SK-N-SH (cell line): ENCODE data around the gene FASTK. TPM values are rescaled to one million over a fixed set of nuclear protein-coding genes. Genes with fewer than 3 reads are reported as not detected.

Experiments used
- CTCF ChIA-PET: fragments of 300-600, 350-600 bp; formaldehyde crosslinking; extraction: SDS; loops from one replicate; lab custom pipeline; 2021; lab: Yijun Ruan, JAX
- POLR2A ChIA-PET: fragments of 350-600 bp; sonication (Branson Sonifier 250); formaldehyde crosslinking; extraction: SDS; loops from one replicate; lab custom pipeline; 2020; ENCODE audit warnings: antibody characterized with exemption, inconsistent platforms; lab: Yijun Ruan, JAX
- DNase-seq: peaks from one replicate; pipeline ENCODE4 v3.0.0; 2012
- H2AFZ ChIP-seq: fragments of 200-600 bp; sonication (generic); 2 replicates; pipeline ENCODE4 v1.8.1; 2016; ENCODE audit warnings: antibody characterized with exemption, mild to moderate bottlenecking, low read depth
- H3F3A ChIP-seq: fragments of 200-600 bp; sonication (generic); replicated peaks from 2 replicates; pipeline ENCODE3; 2016; ENCODE audit warnings: antibody characterized with exemption, mild to moderate bottlenecking; ENCODE audit not compliant: insufficient read depth
- H3K27ac ChIP-seq, 2 experiments: fragments of 200-500 bp in 1 of 2; fragments of 200-600 bp in 1 of 2; sonication (Bioruptor generic) in 1 of 2; sonication (generic), shearing (Covaris generic) in 1 of 2; 2 replicates each; pipeline versions ENCODE4 v1.5.1 to v1.6.1; 2014 to 2016; ENCODE audit warnings: low read depth in 2 of 2, inconsistent platforms in 1 of 2, low read length in 1 of 2, mild to moderate bottlenecking in 1 of 2, mixed read lengths in 1 of 2
- H3K27me3 ChIP-seq: fragments of 200-600 bp; sonication (generic), shearing (Covaris generic); 2 replicates; pipeline ENCODE4 v1.6.1; 2016; ENCODE audit warnings: mixed run types; ENCODE audit not compliant: insufficient read depth
- H3K36me3 ChIP-seq, 2 experiments: fragments of 200-500 bp in 1 of 2; fragments of 200-600 bp in 1 of 2; sonication (Bioruptor generic) in 1 of 2; sonication (generic) in 1 of 2; replicated peaks in 1 of 2; 2 replicates each; pipeline versions ENCODE3 to v1.5.1; 2014 to 2016; ENCODE audit warnings: low read length in 1 of 2, mild to moderate bottlenecking in 1 of 2; ENCODE audit not compliant: insufficient read depth in 2 of 2, control insufficient read depth in 1 of 2
- H3K4me1 ChIP-seq, 2 experiments: fragments of 200-500 bp in 1 of 2; fragments of 200-600 bp in 1 of 2; sonication (Bioruptor generic) in 1 of 2; sonication (generic), shearing (Covaris generic) in 1 of 2; 2 replicates each; pipeline versions ENCODE4 v1.5.1 to v1.6.1; 2014 to 2016; ENCODE audit warnings: low read depth in 1 of 2, low read length in 1 of 2, mixed run types in 1 of 2; ENCODE audit not compliant: insufficient read depth in 2 of 2, control insufficient read depth in 1 of 2
- H3K4me2 ChIP-seq: fragments of 200-600 bp; sonication (generic), shearing (Covaris generic); 2 replicates; pipeline ENCODE4 v1.6.1; 2017; ENCODE audit warnings: mixed run types
- H3K4me3 ChIP-seq, 2 experiments: fragments of 200-500 bp in 1 of 2; fragments of 200-600 bp in 1 of 2; sonication (Bioruptor generic) in 1 of 2; sonication (generic), shearing (Covaris generic) in 1 of 2; 2 replicates each; pipeline versions ENCODE4 v1.5.1 to v1.8.1; 2014 to 2016; ENCODE audit warnings: low read depth in 2 of 2, inconsistent platforms in 1 of 2, low read length in 1 of 2, mild to moderate bottlenecking in 1 of 2, mixed read lengths in 1 of 2, moderate library complexity in 1 of 2
- H3K79me2 ChIP-seq: fragments of 200-600 bp; sonication (generic); 2 replicates; pipeline ENCODE4 v1.8.1; 2017; ENCODE audit warnings: mild to moderate bottlenecking; ENCODE audit not compliant: insufficient read depth
- H3K9ac ChIP-seq: fragments of 200-600 bp; sonication (generic); 2 replicates; pipeline ENCODE4 v1.6.1; 2017; ENCODE audit warnings: mixed run types
- H3K9me2 ChIP-seq: fragments of 200-600 bp; sonication (generic); 2 replicates; pipeline ENCODE4 v1.6.1; 2017; ENCODE audit warnings: mixed run types
- H3K9me3 ChIP-seq: fragments of 200-600 bp; sonication (generic); 2 replicates; pipeline ENCODE4 v1.6.1; 2017; ENCODE audit warnings: mixed run types, mild to moderate bottlenecking, moderate library complexity
- H4K20me1 ChIP-seq: fragments of 200-600 bp; sonication (generic); 2 replicates; pipeline ENCODE4 v1.6.1; 2017; ENCODE audit warnings: mild to moderate bottlenecking, mixed run types; ENCODE audit not compliant: insufficient read depth
- ELF1 ChIP-seq: IDR thresholded peaks from 2 replicates; pipeline ENCODE4 v1.4.0; 2012
- EP300 ChIP-seq, 2 experiments: IDR thresholded peaks; 2 replicates each; pipeline versions ENCODE4 v1.4.0 to v1.6.1; 2012; ENCODE audit warnings: borderline replicate concordance in 1 of 2, low read depth in 1 of 2, low read length in 1 of 2
- FOXJ3 ChIP-seq: sonication (generic); formaldehyde crosslinking; IDR thresholded peaks from 2 replicates; pipeline ENCODE4 v1.5.1; 2020; ENCODE audit warnings: mild to moderate bottlenecking, missing genetic modification reagents
- GATA2 ChIP-seq: sonication (generic); formaldehyde crosslinking; IDR thresholded peaks from 2 replicates; pipeline ENCODE4 v1.5.0; 2020; ENCODE audit warnings: mild to moderate bottlenecking, missing genetic modification reagents
- IRF3 ChIP-seq: fragments of 150-350 bp; IDR thresholded peaks from 2 replicates; pipeline ENCODE4 v1.6.1; 2016; ENCODE audit warnings: mild to moderate bottlenecking, low read depth, low read length
- MEF2A ChIP-seq: IDR thresholded peaks from 2 replicates; pipeline ENCODE4 v1.4.0; 2012; ENCODE audit warnings: low read depth, borderline replicate concordance
- NFIC ChIP-seq: IDR thresholded peaks from 2 replicates; pipeline ENCODE4 v1.4.0; 2012; ENCODE audit warnings: borderline replicate concordance
- POLR2AphosphoS5 ChIP-seq: IDR thresholded peaks from 2 replicates; pipeline ENCODE4 v1.6.1; 2012; ENCODE audit warnings: low read depth, low read length
- RCOR1 ChIP-seq: fragments of 150-350 bp; IDR thresholded peaks from 2 replicates; pipeline ENCODE4 v1.6.1; 2017; ENCODE audit warnings: antibody characterized with exemption, low read length
- SMC3 ChIP-seq: IDR thresholded peaks from 2 replicates; pipeline ENCODE4 v1.6.1; 2012; ENCODE audit warnings: low read depth, low read length, improper control_type of control experiment
- WGBS: methylation state at CpG from one replicate; pipeline ENCODE4 v1.1.6; 2017; ENCODE audit warnings: low lambda C conversion rate; 5-methylcytosine and 5-hydroxymethylcytosine counted together
- polyA plus RNA-seq, 3 experiments: library from polyadenylated mRNA; depleted of rRNA; stranded (reverse); fragments of >200 nt; gene quantifications; 2 replicates each; pipeline ENCODE4 v1.2.3, GENCODE V29; 2012
- TF ChIP-seq, protein P1 (sequence below): fragments of 200-600 bp; sonication (generic); IDR thresholded peaks from 2 replicates; pipeline ENCODE4 v1.6.1; 2017; ENCODE audit warnings: antibody characterized with exemption, mild to moderate bottlenecking, moderate library complexity
- TF ChIP-seq, protein P2 (sequence below): IDR thresholded peaks from 2 replicates; pipeline ENCODE4; 2012
- TF ChIP-seq, protein P3 (sequence below): IDR thresholded peaks from 2 replicates; pipeline ENCODE4 v1.6.1; 2012; ENCODE audit warnings: mild to moderate bottlenecking, low read depth, low read length, moderate library complexity

FASTK gene
- polyA plus RNA-seq, 1 of the 3 experiments (the other 2 are of a cell fraction), result 125 TPM

GRCh38 chr7:151077705-151078232 lies 2.8 kb downstream of the FASTK start (continued):
- TF ChIP-seq, protein P1, sequence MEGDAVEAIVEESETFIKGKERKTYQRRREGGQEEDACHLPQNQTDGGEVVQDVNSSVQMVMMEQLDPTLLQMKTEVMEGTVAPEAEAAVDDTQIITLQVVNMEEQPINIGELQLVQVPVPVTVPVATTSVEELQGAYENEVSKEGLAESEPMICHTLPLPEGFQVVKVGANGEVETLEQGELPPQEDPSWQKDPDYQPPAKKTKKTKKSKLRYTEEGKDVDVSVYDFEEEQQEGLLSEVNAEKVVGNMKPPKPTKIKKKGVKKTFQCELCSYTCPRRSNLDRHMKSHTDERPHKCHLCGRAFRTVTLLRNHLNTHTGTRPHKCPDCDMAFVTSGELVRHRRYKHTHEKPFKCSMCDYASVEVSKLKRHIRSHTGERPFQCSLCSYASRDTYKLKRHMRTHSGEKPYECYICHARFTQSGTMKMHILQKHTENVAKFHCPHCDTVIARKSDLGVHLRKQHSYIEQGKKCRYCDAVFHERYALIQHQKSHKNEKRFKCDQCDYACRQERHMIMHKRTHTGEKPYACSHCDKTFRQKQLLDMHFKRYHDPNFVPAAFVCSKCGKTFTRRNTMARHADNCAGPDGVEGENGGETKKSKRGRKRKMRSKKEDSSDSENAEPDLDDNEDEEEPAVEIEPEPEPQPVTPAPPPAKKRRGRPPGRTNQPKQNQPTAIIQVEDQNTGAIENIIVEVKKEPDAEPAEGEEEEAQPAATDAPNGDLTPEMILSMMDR, result no peak
- TF ChIP-seq EP300 (IDR thresholded peaks at IDR 0.05; ENCODE audit: borderline replicate concordance in 1 of 2, low read depth in 1 of 2, low read length in 1 of 2), result no peak
- TF ChIP-seq IRF3, result no peak
- no peak for TF ChIP-seq POLR2AphosphoS5
- TF ChIP-seq, protein P2, sequence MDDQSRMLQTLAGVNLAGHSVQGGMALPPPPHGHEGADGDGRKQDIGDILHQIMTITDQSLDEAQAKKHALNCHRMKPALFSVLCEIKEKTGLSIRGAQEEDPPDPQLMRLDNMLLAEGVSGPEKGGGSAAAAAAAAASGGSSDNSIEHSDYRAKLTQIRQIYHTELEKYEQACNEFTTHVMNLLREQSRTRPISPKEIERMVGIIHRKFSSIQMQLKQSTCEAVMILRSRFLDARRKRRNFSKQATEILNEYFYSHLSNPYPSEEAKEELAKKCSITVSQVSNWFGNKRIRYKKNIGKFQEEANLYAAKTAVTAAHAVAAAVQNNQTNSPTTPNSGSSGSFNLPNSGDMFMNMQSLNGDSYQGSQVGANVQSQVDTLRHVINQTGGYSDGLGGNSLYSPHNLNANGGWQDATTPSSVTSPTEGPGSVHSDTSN, result no peak
- no peak for TF ChIP-seq SMC3
- no peak for TF ChIP-seq NFIC
- TF ChIP-seq, all 33 proteins: peak for 0

DNA sequence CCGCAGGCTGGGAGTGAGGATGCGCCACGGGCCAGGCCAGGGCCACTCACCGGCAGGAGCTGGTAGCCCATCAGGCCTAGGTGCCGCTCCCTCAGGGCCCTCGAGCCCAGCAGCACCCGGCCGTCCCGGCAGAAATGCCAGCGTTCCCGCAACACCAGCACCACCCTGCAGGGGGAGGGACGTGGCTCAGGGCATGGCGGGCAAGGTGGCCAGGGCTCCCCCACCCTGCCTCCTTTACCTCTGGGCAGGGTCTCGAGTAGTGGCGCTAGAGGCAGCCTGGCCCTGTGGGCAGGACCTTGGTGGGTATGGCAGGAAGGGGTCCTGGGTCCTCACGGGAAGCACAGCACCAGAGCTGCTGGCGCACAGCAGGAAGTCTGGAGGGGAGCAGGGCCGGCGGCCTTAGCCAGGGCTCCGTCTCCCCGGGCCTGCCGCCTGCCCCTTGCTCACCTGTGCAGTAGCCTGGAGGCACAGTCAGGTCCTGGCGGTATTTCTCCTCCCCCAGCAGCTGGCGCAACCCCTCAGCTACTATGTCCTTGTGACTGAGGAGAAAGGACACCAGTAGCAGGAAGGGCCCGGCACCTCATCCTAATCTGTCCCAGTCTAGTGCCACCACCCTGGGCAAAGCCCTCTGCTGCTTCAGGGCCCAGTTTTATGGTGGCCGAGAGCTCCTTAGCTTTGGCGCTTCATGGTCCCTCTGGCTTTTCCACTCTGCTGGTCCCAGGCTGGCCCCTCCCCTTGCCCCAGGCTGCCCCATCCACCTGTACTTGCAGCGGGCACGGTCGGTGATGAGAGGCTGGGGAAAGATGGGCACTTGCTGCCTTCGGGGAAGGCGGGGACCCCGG lies 3.5 kb downstream of the FASTK start:
- DNase-seq, result peak; percentile 85
- CTCF ChIA-PET, result interaction anchor here (0.9 to 21.3 kb wide), 12 partner anchors 8 to 655 kb away, joined by 3 to 474 read pairs (median 4); partner anchors contain the start of genes CDK5, GBX1 and SLC4A2
- H3K9me3 ChIP-seq, result no peaks in the 10 kb centered on the region
- H3K4me2 ChIP-seq, result no peak overlapping the region
- H3K9ac ChIP-seq, result no peak overlapping the region
- no peak for TF ChIP-seq RCOR1
- peak; percentile 25 for TF ChIP-seq SMC3
- TF ChIP-seq GATA2, result no peak
- TF ChIP-seq ELF1, result no peak
- TF ChIP-seq, protein P1, result peak; percentile 57
- TF ChIP-seq IRF3, result no peak
- peak; percentile 61; the same call in 1 of the 2 replicates for TF ChIP-seq POLR2AphosphoS5
- no peak for TF ChIP-seq MEF2A
- TF ChIP-seq FOXJ3 (CRISPR knock-in tag), result 0 out of 2 replicates have a peak, but pooled peaks have one; percentile 19
- TF ChIP-seq, protein P3, sequence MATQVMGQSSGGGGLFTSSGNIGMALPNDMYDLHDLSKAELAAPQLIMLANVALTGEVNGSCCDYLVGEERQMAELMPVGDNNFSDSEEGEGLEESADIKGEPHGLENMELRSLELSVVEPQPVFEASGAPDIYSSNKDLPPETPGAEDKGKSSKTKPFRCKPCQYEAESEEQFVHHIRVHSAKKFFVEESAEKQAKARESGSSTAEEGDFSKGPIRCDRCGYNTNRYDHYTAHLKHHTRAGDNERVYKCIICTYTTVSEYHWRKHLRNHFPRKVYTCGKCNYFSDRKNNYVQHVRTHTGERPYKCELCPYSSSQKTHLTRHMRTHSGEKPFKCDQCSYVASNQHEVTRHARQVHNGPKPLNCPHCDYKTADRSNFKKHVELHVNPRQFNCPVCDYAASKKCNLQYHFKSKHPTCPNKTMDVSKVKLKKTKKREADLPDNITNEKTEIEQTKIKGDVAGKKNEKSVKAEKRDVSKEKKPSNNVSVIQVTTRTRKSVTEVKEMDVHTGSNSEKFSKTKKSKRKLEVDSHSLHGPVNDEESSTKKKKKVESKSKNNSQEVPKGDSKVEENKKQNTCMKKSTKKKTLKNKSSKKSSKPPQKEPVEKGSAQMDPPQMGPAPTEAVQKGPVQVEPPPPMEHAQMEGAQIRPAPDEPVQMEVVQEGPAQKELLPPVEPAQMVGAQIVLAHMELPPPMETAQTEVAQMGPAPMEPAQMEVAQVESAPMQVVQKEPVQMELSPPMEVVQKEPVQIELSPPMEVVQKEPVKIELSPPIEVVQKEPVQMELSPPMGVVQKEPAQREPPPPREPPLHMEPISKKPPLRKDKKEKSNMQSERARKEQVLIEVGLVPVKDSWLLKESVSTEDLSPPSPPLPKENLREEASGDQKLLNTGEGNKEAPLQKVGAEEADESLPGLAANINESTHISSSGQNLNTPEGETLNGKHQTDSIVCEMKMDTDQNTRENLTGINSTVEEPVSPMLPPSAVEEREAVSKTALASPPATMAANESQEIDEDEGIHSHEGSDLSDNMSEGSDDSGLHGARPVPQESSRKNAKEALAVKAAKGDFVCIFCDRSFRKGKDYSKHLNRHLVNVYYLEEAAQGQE, result no peak
- peaks cover 32 to 71% of the 10 kb centered on the region in 2 experiments for H3K36me3 ChIP-seq
- peaks cover 41% of the 10 kb centered on the region for H3K79me2 ChIP-seq
- no peaks in the 10 kb centered on the region for H3K9me2 ChIP-seq
- no peaks in the 10 kb centered on the region for H3K27me3 ChIP-seq
- no peak overlapping the region for H3K4me3 ChIP-seq
- no peak overlapping the region for H2AFZ ChIP-seq
- H3K4me1 ChIP-seq, result peaks cover 23 to 28% of the 10 kb centered on the region in 2 experiments
- POLR2A ChIA-PET, result interaction anchor here (1.1 to 1.3 kb wide), 2 partner anchors 9 to 10 kb away, joined by 3 read pairs; no protein-coding TSS in a partner anchor
- no peaks in the 10 kb centered on the region; the same call in 1 of the 2 replicates for H4K20me1 ChIP-seq
- H3K27ac ChIP-seq, result peak overlapping the region in 1 of 2 experiments; percentile 32; a peak in 2 of 4 replicates
- peaks cover 43% of the 10 kb centered on the region for H3F3A ChIP-seq
- WGBS, result 94% methylated on average over 18 of the region's 33 CpGs
